ENCODE results near the gene NINJ1. TPM values are rescaled to one million over a fixed set of nuclear protein-coding genes. Genes with fewer than 3 reads are reported as not detected.

Gene NINJ1
- total and polyA plus RNA-seq, 2 of the 13 experiments (the other 11 are each of a cell fraction or from before 2014, with no cell fraction given) = 81.2 to 92.1 TPM

- TF ChIP-seq KLF11 (CRISPR knock-in tag; IDR thresholded peaks at IDR 0.05) (no peak), KIAA2018 (CRISPR knock-in tag; IDR thresholded peaks at IDR 0.05; ENCODE audit: borderline replicate concordance) (no peak), HOXD1 (CRISPR knock-in tag; IDR thresholded peaks at IDR 0.05) (no peak), ZNF431 (CRISPR knock-in tag; IDR thresholded peaks at IDR 0.05; ENCODE audit: borderline replicate concordance, low read depth) (peak; percentile 46; the same call in 1 of the 2 replicates), JUND (CRISPR knock-in tag; IDR thresholded peaks at IDR 0.05) (no peak), CSRNP2 (CRISPR knock-in tag; conservative IDR thresholded peaks at IDR 0.05; ENCODE audit: low read depth) (no peak), ZNF749 (CRISPR knock-in tag; IDR thresholded peaks at IDR 0.05; ENCODE audit: borderline replicate concordance) (no peak), ZNF12 (CRISPR knock-in tag; IDR thresholded peaks at IDR 0.05) (peak; percentile 56; the same call in 1 of the 2 replicates), FUBP1 (CRISPR knock-in tag; IDR thresholded peaks at IDR 0.05; ENCODE audit: borderline replicate concordance) (no peak), GPN1 (CRISPR knock-in tag; IDR thresholded peaks at IDR 0.05; ENCODE audit: borderline replicate concordance) (no peak), ZSCAN22 (CRISPR knock-in tag; IDR thresholded peaks at IDR 0.05) (no peak), ZNF569 (CRISPR knock-in tag; IDR thresholded peaks at IDR 0.05; ENCODE audit: borderline replicate concordance) (no peak), ZBTB10 (CRISPR knock-in tag; IDR thresholded peaks at IDR 0.05; ENCODE audit: borderline replicate concordance) (peak; percentile 87; the same call in 1 of the 2 replicates)
These were observed 17.7 kb downstream of the NINJ1 start (continued) for GRCh38 chr9:93116072-93116961.
